Astrocyte of the spinal cord (primary cell): ENCODE data around the gene CELSR3.
A peak's percentile ranks its signal among the peaks of the same experiment; 100 is the strongest.

Source experiments
- DNase-seq: peaks from one replicate; pipeline ENCODE4 v3.0.0; 2011; ENCODE audit warnings: low read depth, low spot score
- H3K4me3 ChIP-seq: 2 replicates; pipeline ENCODE4 v1.5.1; 2011; ENCODE audit warnings: low read depth, mild to moderate bottlenecking, low read length, moderate library complexity
- CTCF ChIP-seq: IDR thresholded peaks from 2 replicates; pipeline ENCODE4 v1.5.1; 2012; ENCODE audit warnings: low read depth, mild to moderate bottlenecking, low read length, inconsistent platforms
- in situ Hi-C: cut with HindIII; loops from 2 replicates; pipeline ENCODE4 v1.10.0; 2017; ENCODE audit warnings: low sequenced_read_pairs

The CELSR3 gene

GRCh38 chr3:48612309-48612708, 50.4 kb downstream of the CELSR3 start:
- DNase-seq = no peak
- in situ Hi-C loops = no loop called here
- H3K4me3 ChIP-seq = no peak overlapping the region
- TF ChIP-seq CTCF = no peak

GRCh38 chr3:48609088-48610005, 53.3 kb downstream of the CELSR3 start, which contains the start of gene UQCRC1:
UQCRC1 (minus strand) TSS chr3:48609646; CDS start chr3:48609620, 26 bp downstream.
- peak; percentile 92 for DNase-seq
- in situ Hi-C loops = no loop called here
- H3K4me3 ChIP-seq = peak within 1 kb of the TSS; percentile 96
- peak; percentile 79 for TF ChIP-seq CTCF

GRCh38 chr3:48607519-48607918, 55.2 kb downstream of the CELSR3 start:
- TF ChIP-seq CTCF = no peak
- H3K4me3 ChIP-seq = no peak overlapping the region
- in situ Hi-C loops = no loop called here
- no peak for DNase-seq

GRCh38 chr3:48601622-48601994, 61.1 kb downstream of the CELSR3 start:
- in situ Hi-C loops = no loop called here
- no peak for TF ChIP-seq CTCF
- no peak for DNase-seq

GRCh38 chr3:48600711-48601621, 61.7 kb downstream of the CELSR3 start:
- no peak overlapping the region for H3K4me3 ChIP-seq
- in situ Hi-C loops = no loop called here
- no peak for DNase-seq
- TF ChIP-seq CTCF = no peak

More at GRCh38 chr3:48601622-48601994, 61.1 kb downstream of the CELSR3 start:
- no peak overlapping the region for H3K4me3 ChIP-seq

GRCh38 chr3:48599509-48600285, 63.0 kb downstream of the CELSR3 start:
- no peak overlapping the region for H3K4me3 ChIP-seq
- in situ Hi-C loops = no loop called here

More at GRCh38 chr3:48599509-48600285, 63.0 kb downstream of the CELSR3 start:
- TF ChIP-seq CTCF = no peak
- no peak for DNase-seq
